Suprapubic skin (tissue), 4 donors: ENCODE results near the gene COX20. TPM values are rescaled to one million over a fixed set of nuclear protein-coding genes. Genes with fewer than 3 reads are reported as not detected.

Experiments used
- DNase-seq, 2 donors: peaks; one replicate each; pipeline ENCODE4 v3.0.0-alpha.2; 2019; ENCODE audit warnings: low spot score in 2 of 2
- H3K27ac ChIP-seq: fragments of 200-600 bp; sonication (generic); one replicate; pipeline ENCODE4 v1.5.1; 2019
- H3K27me3 ChIP-seq: fragments of 200-600 bp; sonication (generic); one replicate; pipeline ENCODE4 v1.5.1; 2019
- H3K36me3 ChIP-seq: fragments of 200-600 bp; sonication (generic); one replicate; pipeline ENCODE4 v1.5.1; 2019
- H3K4me1 ChIP-seq: fragments of 200-600 bp; sonication (generic); one replicate; pipeline ENCODE4 v1.5.1; 2019
- H3K4me3 ChIP-seq: fragments of 200-600 bp; sonication (generic); one replicate; pipeline ENCODE4 v1.5.1; 2019; ENCODE audit warnings: mild to moderate bottlenecking
- H3K9me3 ChIP-seq: fragments of 200-600 bp; sonication (generic); one replicate; pipeline ENCODE4 v1.5.1; 2019
- CTCF ChIP-seq, 2 donors: fragments of 200-600 bp in 1 of 2; fragments of 450-650 bp in 1 of 2; sonication (generic) in 1 of 2; IDR thresholded peaks; one replicate each; pipeline ENCODE4 v1.5.1; 2016 to 2019; ENCODE audit warnings: antibody characterized with exemption in 2 of 2, mild to moderate bottlenecking in 1 of 2, moderate library complexity in 1 of 2
- EP300 ChIP-seq: sonication (generic); formaldehyde crosslinking; IDR thresholded peaks from one replicate; pipeline ENCODE4 v1.6.1; 2017; ENCODE audit warnings: antibody characterized with exemption
- POLR2A ChIP-seq, 2 donors: fragments of 450-650 bp; IDR thresholded peaks; one replicate each; pipeline ENCODE4 v1.6.1; 2017; ENCODE audit warnings: antibody characterized with exemption in 2 of 2, mild to moderate bottlenecking in 2 of 2, moderate library complexity in 2 of 2
- POLR2AphosphoS5 ChIP-seq, 3 donors: sonication (generic); formaldehyde crosslinking; IDR thresholded peaks; one replicate each; pipeline ENCODE4 v1.6.1; 2017; ENCODE audit warnings: antibody characterized with exemption in 3 of 3
- WGBS: methylation state at CpG from one replicate; pipeline ENCODE4 v1.1.5; 2018; 5-methylcytosine and 5-hydroxymethylcytosine counted together
- total RNA-seq, 4 donors: library from RNA; depleted of rRNA; stranded (reverse); fragments of >200 nt; gene quantifications; one replicate each; pipeline ENCODE4 v1.1.0, GENCODE V29; 2016

Gene COX20
- total RNA-seq, 4 donors from 2014 or later: 19.4 to 30.3 (median 25.3) TPM

GRCh38 chr1:244802041-244802440 lies 33.4 kb upstream of the COX20 start:
- H3K9me3 ChIP-seq: no peaks in the 10 kb centered on the region
- TF ChIP-seq CTCF (IDR thresholded peaks at IDR 0.05) (no peak), POLR2A (IDR thresholded peaks at IDR 0.05) (no peak), EP300 (no peak), POLR2AphosphoS5 (IDR thresholded peaks at IDR 0.05) (no peak)
- H3K36me3 ChIP-seq: no peaks in the 10 kb centered on the region
- no peak overlapping the region for H3K27ac ChIP-seq
- peak in 1 of 2 donors; percentile 59 for DNase-seq
- peaks cover 4% of the 10 kb centered on the region for H3K4me1 ChIP-seq
- H3K27me3 ChIP-seq: no peaks in the 10 kb centered on the region
- 54% methylated on average over 14 of the region's 14 CpGs for WGBS
- no peak overlapping the region for H3K4me3 ChIP-seq

- no peaks in the 10 kb centered on the region for H3K36me3 ChIP-seq
- no peak overlapping the region for H3K27ac ChIP-seq
- DNase-seq: peak in 1 of 2 donors; percentile 67
- H3K4me1 ChIP-seq: peaks cover 4% of the 10 kb centered on the region
- TF ChIP-seq POLR2A (IDR thresholded peaks at IDR 0.05): no peak
- TF ChIP-seq CTCF (IDR thresholded peaks at IDR 0.05): no peak
- no peak for TF ChIP-seq EP300
- no peak for TF ChIP-seq POLR2AphosphoS5 (IDR thresholded peaks at IDR 0.05)
- H3K27me3 ChIP-seq: no peaks in the 10 kb centered on the region
- WGBS: 83% methylated on average over 16 of the region's 16 CpGs
- no peak overlapping the region for H3K4me3 ChIP-seq
- H3K9me3 ChIP-seq: no peaks in the 10 kb centered on the region
Observed at GRCh38 chr1:244802556-244803239, 32.8 kb upstream of the COX20 start.

- WGBS: 95% methylated on average over 8 of the region's 8 CpGs
Observed at GRCh38 chr1:244804841-244805240, 30.6 kb upstream of the COX20 start.

GRCh38 chr1:244807138-244807537 lies 28.3 kb upstream of the COX20 start:
- no peaks in the 10 kb centered on the region for H3K9me3 ChIP-seq
- H3K36me3 ChIP-seq: no peaks in the 10 kb centered on the region
- DNase-seq: no peak
- H3K4me1 ChIP-seq: no peaks in the 10 kb centered on the region
- H3K27me3 ChIP-seq: no peaks in the 10 kb centered on the region
- H3K4me3 ChIP-seq: no peak overlapping the region
- H3K27ac ChIP-seq: no peak overlapping the region
- no peak for TF ChIP-seq POLR2A (IDR thresholded peaks at IDR 0.05)
- TF ChIP-seq EP300: no peak
- no peak for TF ChIP-seq POLR2AphosphoS5 (IDR thresholded peaks at IDR 0.05)
- no peak for TF ChIP-seq CTCF (IDR thresholded peaks at IDR 0.05)

More at GRCh38 chr1:244804841-244805240, 30.6 kb upstream of the COX20 start:
- H3K9me3 ChIP-seq: no peaks in the 10 kb centered on the region
- peak in 1 of 2 donors; percentile 13 for DNase-seq
- H3K36me3 ChIP-seq: no peaks in the 10 kb centered on the region
- H3K4me1 ChIP-seq: peaks cover 4% of the 10 kb centered on the region
- TF ChIP-seq EP300 (no peak), CTCF (IDR thresholded peaks at IDR 0.05) (no peak), POLR2AphosphoS5 (IDR thresholded peaks at IDR 0.05) (no peak), POLR2A (IDR thresholded peaks at IDR 0.05) (no peak)
- H3K27ac ChIP-seq: no peak overlapping the region
- H3K4me3 ChIP-seq: no peak overlapping the region
- H3K27me3 ChIP-seq: no peaks in the 10 kb centered on the region

GRCh38 chr1:244810221-244810620 lies 25.2 kb upstream of the COX20 start:
- Histone ChIP-seq H3K27me3 (no peaks in the 10 kb centered on the region), H3K4me1 (no peaks in the 10 kb centered on the region), H3K9me3 (no peaks in the 10 kb centered on the region), H3K36me3 (no peaks in the 10 kb centered on the region), H3K4me3 (no peak overlapping the region), H3K27ac (no peak overlapping the region)
- DNase-seq: no peak
- TF ChIP-seq POLR2AphosphoS5 (IDR thresholded peaks at IDR 0.05): no peak
- TF ChIP-seq CTCF (IDR thresholded peaks at IDR 0.05): no peak
- TF ChIP-seq EP300: no peak
- no peak for TF ChIP-seq POLR2A (IDR thresholded peaks at IDR 0.05)
- WGBS: 90% methylated on average over 22 of the region's 22 CpGs
